Activated naive CD8-positive, alpha-beta T cell (primary cell): ENCODE measurements around the gene TRPT1.
"Not testable (repeated sequence)": the region's sequence is repeated elsewhere in the genome, so short reads cannot be mapped to it uniquely, and the experiment has no call there.

ENCODE experiments used
- H3K27ac Mint-ChIP-seq: one replicate; pipeline ENCODE4 v1.8.0; 2021; ENCODE audit warnings: mixed read lengths
- H3K27me3 Mint-ChIP-seq: one replicate; pipeline ENCODE4 v1.8.0; 2021; ENCODE audit warnings: mixed read lengths
- H3K36me3 Mint-ChIP-seq: one replicate; pipeline ENCODE4 v1.8.0; 2021; ENCODE audit warnings: mixed read lengths
- H3K4me1 Mint-ChIP-seq: one replicate; pipeline ENCODE4 v1.8.0; 2021; ENCODE audit warnings: low read depth, mixed read lengths
- H3K4me3 Mint-ChIP-seq: one replicate; pipeline ENCODE4 v1.8.0; 2021; ENCODE audit warnings: mild to moderate bottlenecking, mixed read lengths
- H3K9me3 Mint-ChIP-seq: one replicate; pipeline ENCODE4 v1.8.0; 2021; ENCODE audit warnings: low read depth, mixed read lengths

TRPT1 gene

GRCh38 chr11:64251016-64251752, 25.2 kb upstream of the TRPT1 start, which contains the start of gene PLCB3:
Gene PLCB3 (plus strand): TSS chr11:64251530. CDS start chr11:64251650, 120 bp downstream.
- no peaks in the 10 kb centered on the region for H3K9me3 Mint-ChIP-seq
- H3K27ac Mint-ChIP-seq, result peak within 1 kb of the TSS; percentile 41
- peak within 1 kb of the TSS; percentile 89 for H3K4me3 Mint-ChIP-seq
- no peaks in the 10 kb centered on the region for H3K36me3 Mint-ChIP-seq
- H3K27me3 Mint-ChIP-seq, result no peaks in the 10 kb centered on the region
- peaks cover 15% of the 10 kb centered on the region for H3K4me1 Mint-ChIP-seq

- Mint-ChIP-seq H3K36me3 (no peaks in the 10 kb centered on the region), H3K27me3 (no peaks in the 10 kb centered on the region), H3K27ac (no peak overlapping the region), H3K4me3 (peak overlapping the region; percentile 82), H3K4me1 (peaks cover 15% of the 10 kb centered on the region), H3K9me3 (no peaks in the 10 kb centered on the region)
These were observed 24.5 kb upstream of the TRPT1 start for GRCh38 chr11:64250415-64251015.

GRCh38 chr11:64249563-64250414, 23.8 kb upstream of the TRPT1 start:
- peak overlapping the region; percentile 58 for H3K4me3 Mint-ChIP-seq
- H3K27ac Mint-ChIP-seq, result peak overlapping the region; percentile 22
- H3K27me3 Mint-ChIP-seq, result no peaks in the 10 kb centered on the region
- H3K9me3 Mint-ChIP-seq, result no peaks in the 10 kb centered on the region
- peaks cover 15% of the 10 kb centered on the region for H3K4me1 Mint-ChIP-seq
- no peaks in the 10 kb centered on the region for H3K36me3 Mint-ChIP-seq

GRCh38 chr11:64249038-64249437, 23.1 kb upstream of the TRPT1 start:
- Mint-ChIP-seq H3K9me3 (no peaks in the 10 kb centered on the region), H3K27me3 (no peaks in the 10 kb centered on the region), H3K36me3 (no peaks in the 10 kb centered on the region), H3K27ac (no peak overlapping the region), H3K4me1 (peaks cover 15% of the 10 kb centered on the region), H3K4me3 (no peak overlapping the region)

- H3K27ac Mint-ChIP-seq, result no peak overlapping the region
- no peaks in the 10 kb centered on the region for H3K27me3 Mint-ChIP-seq
- H3K36me3 Mint-ChIP-seq, result no peaks in the 10 kb centered on the region
- H3K4me3 Mint-ChIP-seq, result no peak overlapping the region
- H3K4me1 Mint-ChIP-seq, result peaks cover 18% of the 10 kb centered on the region
- H3K9me3 Mint-ChIP-seq, result no peaks in the 10 kb centered on the region
These were observed 22.6 kb upstream of the TRPT1 start for GRCh38 chr11:64248578-64248977.

- Mint-ChIP-seq H3K36me3 (no peaks in the 10 kb centered on the region), H3K27ac (peak overlapping the region; percentile 74), H3K9me3 (no peaks in the 10 kb centered on the region), H3K4me1 (peaks cover 23% of the 10 kb centered on the region), H3K27me3 (no peaks in the 10 kb centered on the region), H3K4me3 (peak overlapping the region; percentile 79)
These were observed 21.9 kb upstream of the TRPT1 start for GRCh38 chr11:64247729-64248531.

- peaks cover 28% of the 10 kb centered on the region for H3K4me1 Mint-ChIP-seq
- peak within 1 kb of the TSS; percentile 94 for H3K4me3 Mint-ChIP-seq
These were observed 21.1 kb upstream of the TRPT1 start, which contains the start of gene PPP1R14B for GRCh38 chr11:64246871-64247728. Gene PPP1R14B (minus strand): TSS chr11:64246943. CDS start chr11:64246673, 270 bp downstream.

GRCh38 chr11:64246621-64246870, 20.6 kb upstream of the TRPT1 start:
- H3K9me3 Mint-ChIP-seq, H3K27ac Mint-ChIP-seq, H3K36me3 Mint-ChIP-seq, H3K27me3 Mint-ChIP-seq: not testable (repeated sequence)
- Mint-ChIP-seq H3K4me3 (peak overlapping the region; percentile 84), H3K4me1 (peaks cover 24% of the 10 kb centered on the region)

More at GRCh38 chr11:64246871-64247728, 21.1 kb upstream of the TRPT1 start, which contains the start of gene PPP1R14B:
- no peaks in the 10 kb centered on the region for H3K27me3 Mint-ChIP-seq
- H3K36me3 Mint-ChIP-seq, result no peaks in the 10 kb centered on the region
- peak within 1 kb of the TSS; percentile 96 for H3K27ac Mint-ChIP-seq
- no peaks in the 10 kb centered on the region for H3K9me3 Mint-ChIP-seq

- Mint-ChIP-seq H3K9me3 (no peaks in the 10 kb centered on the region), H3K27me3 (no peaks in the 10 kb centered on the region), H3K4me3 (peak overlapping the region; percentile 94), H3K4me1 (peaks cover 24% of the 10 kb centered on the region), H3K27ac (peak overlapping the region; percentile 96), H3K36me3 (no peaks in the 10 kb centered on the region)
These were observed 20.0 kb upstream of the TRPT1 start for GRCh38 chr11:64245797-64246620.

GRCh38 chr11:64245401-64245796, 19.4 kb upstream of the TRPT1 start:
- H3K9me3 Mint-ChIP-seq, result no peaks in the 10 kb centered on the region
- H3K27ac Mint-ChIP-seq, result peak overlapping the region; percentile 96
- H3K27me3 Mint-ChIP-seq, result no peaks in the 10 kb centered on the region
- peak overlapping the region; percentile 94 for H3K4me3 Mint-ChIP-seq
- H3K36me3 Mint-ChIP-seq, result no peaks in the 10 kb centered on the region
- H3K4me1 Mint-ChIP-seq, result peaks cover 23% of the 10 kb centered on the region

GRCh38 chr11:64244966-64245365, 19.0 kb upstream of the TRPT1 start:
- H3K9me3 Mint-ChIP-seq, result no peaks in the 10 kb centered on the region
- no peak overlapping the region for H3K27ac Mint-ChIP-seq
- H3K27me3 Mint-ChIP-seq, result no peaks in the 10 kb centered on the region
- no peaks in the 10 kb centered on the region for H3K36me3 Mint-ChIP-seq
- peak overlapping the region; percentile 94 for H3K4me3 Mint-ChIP-seq
- peaks cover 26% of the 10 kb centered on the region for H3K4me1 Mint-ChIP-seq

GRCh38 chr11:64244107-64244506, 18.1 kb upstream of the TRPT1 start:
- H3K36me3 Mint-ChIP-seq, result no peaks in the 10 kb centered on the region

GRCh38 chr11:64243236-64243854, 17.4 kb upstream of the TRPT1 start:
- peak overlapping the region; percentile 54 for H3K27ac Mint-ChIP-seq
- no peaks in the 10 kb centered on the region for H3K36me3 Mint-ChIP-seq
- H3K4me1 Mint-ChIP-seq, result peaks cover 30% of the 10 kb centered on the region
- peak overlapping the region; percentile 77 for H3K4me3 Mint-ChIP-seq
- no peaks in the 10 kb centered on the region for H3K27me3 Mint-ChIP-seq
- H3K9me3 Mint-ChIP-seq, result no peaks in the 10 kb centered on the region

More at GRCh38 chr11:64244107-64244506, 18.1 kb upstream of the TRPT1 start:
- H3K27me3 Mint-ChIP-seq, result no peaks in the 10 kb centered on the region
- peak overlapping the region; percentile 77 for H3K4me3 Mint-ChIP-seq
- H3K27ac Mint-ChIP-seq, result peak overlapping the region; percentile 54
- no peaks in the 10 kb centered on the region for H3K9me3 Mint-ChIP-seq
- peaks cover 28% of the 10 kb centered on the region for H3K4me1 Mint-ChIP-seq
